Putamen (tissue), 1 donor: ENCODE measurements around the gene NPFFR2.
"Not testable (repeated sequence)": the region's sequence is repeated elsewhere in the genome, so short reads cannot be mapped to it uniquely, and the experiment has no call there.

ENCODE experiments used
- DNase-seq: peaks from one replicate; pipeline ENCODE4 v3.0.0-alpha.2; 2016; ENCODE audit warnings: low spot score

Gene NPFFR2

DNA sequence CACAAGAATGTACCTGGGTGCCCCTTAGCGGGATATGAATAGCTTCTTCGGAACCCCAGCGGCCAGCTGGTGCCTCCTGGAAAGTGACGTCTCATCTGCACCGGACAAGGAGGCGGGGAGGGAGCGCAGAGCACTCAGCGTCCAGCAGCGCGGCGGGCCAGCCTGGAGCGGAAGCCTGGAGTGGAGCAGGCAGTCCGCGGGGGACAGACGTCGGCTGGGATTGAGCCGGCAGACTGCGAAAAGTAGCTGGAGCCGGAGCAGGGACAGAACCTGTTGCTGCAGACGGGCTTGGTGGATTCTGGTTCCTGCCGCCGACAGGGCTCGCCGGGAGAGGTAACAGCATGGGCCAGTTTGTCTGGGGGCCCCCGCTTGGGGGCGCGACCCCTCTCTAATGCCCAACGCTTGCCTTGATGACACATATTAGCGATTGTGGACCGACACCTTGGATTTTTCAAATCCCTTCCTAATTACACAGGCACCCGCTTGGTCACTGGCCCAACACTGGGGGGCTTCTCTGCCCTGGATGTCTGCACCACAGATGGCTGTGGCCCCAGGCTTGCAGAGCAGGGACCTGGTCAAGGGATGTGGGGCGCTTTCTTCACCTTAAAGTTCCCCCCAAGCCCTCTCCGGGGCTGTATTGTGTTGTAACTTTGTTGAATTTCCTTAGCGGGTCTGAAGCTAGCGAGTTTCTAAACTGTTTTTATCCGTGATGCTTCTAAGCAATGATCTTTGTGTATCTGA, at the start of gene NPFFR2:
Gene NPFFR2, plus strand, starts transcription at position 133 of the 741 bp plus-strand sequence. CDS start 96,592 bp downstream, outside the sequence.
- DNase-seq = no peak

DNA sequence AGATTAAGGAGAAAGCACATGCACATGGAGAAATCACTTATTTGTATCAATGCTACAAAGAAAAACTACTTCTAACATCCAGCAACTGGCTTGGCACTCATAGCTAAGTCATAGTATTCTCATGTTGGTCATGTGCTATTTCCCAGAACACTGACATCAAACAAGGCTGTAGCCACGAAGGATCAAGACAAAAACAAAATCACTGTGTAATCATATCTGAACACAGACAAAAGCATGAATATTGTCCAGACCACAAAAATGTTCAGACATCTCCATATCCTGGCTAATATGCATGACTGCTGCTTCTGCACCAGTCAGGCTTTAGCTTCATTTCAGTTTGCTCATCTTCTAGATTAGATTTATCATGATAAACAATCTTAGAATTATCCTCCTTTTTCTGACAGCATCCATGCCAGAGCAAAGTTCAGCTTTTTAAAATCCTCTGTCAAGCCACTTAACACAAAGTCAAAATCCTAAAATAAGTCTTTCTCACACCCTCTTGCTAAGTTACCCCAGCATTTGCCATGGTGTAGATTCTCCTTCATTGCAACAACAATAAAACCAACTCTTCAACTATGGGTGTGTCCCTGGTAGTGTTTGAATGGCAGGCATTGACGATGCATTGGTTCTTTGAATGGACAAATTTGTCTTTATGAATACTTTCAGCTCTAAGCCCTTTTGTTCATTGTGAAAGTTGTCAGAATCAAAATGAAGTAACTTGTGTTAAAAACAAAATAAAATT, 39.1 kb upstream of the NPFFR2 start:
- no peak for DNase-seq

DNA sequence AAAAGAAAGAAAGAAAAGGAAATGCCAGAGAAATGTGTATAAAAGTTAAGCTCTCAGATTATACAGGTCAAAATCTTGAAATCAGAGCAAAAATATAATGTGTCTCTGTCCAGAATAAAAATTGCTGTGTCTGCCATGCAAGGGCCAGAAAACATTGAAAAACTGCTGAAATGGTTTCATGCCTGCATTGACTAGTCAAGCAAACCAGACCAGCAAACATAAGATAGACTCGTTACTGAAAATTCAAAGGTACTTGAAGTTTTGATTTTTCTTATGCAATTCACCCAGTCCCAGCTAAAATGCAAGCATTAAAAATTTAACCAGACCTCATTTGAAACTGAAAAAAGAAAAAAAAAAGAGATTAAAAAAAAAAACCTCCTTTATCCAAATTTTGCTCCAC, 37.2 kb upstream of the NPFFR2 start:
- no peak for DNase-seq

DNA sequence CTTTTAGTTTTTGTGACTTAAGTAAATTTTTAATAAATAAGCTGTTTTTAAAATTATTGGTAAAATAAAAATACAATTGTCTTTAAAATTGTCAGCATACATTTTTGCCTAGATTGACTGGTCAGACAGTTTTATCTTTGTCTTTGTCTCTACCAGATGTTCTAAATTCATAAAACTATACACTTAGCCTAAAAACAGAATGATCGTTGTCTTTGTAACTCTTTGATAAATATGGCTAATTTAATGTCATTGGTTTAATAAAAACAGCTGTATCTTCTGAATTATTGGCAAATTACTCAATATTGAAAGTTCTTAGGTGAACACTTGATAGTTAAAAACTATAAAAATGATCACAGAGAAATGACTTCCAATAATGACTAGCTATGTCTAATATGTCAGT, 36.5 kb upstream of the NPFFR2 start:
- DNase-seq = no peak

DNA sequence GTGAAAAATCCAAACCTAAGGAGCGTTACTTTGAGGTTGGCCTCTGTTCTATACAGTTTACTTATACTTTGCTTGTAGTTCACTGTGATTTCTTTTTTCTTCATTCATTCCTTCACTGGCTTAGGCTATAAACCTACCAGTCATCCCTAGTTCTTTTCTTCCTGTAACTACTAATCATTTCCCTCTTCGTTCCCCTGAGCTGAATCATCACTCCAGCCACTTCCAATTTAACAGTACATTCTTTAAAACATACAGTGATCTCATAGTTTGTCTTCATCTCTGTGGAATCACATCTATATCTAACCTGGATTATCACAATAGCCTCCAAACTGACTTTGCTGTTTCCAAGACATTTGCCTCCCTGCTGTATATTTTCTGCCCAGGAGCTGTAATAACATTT, 25.2 kb upstream of the NPFFR2 start:
- no peak for DNase-seq

DNA sequence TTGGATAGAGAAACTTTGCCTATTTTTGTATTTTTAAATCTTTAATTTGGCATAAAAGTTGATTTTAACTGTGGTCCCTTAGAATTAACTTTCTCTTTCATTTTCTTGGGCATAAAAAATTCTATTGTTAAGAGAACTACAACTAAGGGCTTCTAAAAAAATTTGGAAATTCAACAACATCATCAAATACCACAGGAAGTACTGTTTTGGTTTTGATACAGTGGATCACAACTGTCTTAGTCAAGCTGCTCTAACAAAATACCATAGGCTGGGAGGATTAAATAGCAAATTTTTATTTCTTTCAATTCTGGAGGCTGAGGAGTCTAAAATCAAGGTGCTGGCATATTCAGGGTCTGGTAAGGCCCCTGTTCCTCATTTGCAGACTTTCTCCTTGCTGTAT, 19.9 kb upstream of the NPFFR2 start:
- no peak for DNase-seq

DNA sequence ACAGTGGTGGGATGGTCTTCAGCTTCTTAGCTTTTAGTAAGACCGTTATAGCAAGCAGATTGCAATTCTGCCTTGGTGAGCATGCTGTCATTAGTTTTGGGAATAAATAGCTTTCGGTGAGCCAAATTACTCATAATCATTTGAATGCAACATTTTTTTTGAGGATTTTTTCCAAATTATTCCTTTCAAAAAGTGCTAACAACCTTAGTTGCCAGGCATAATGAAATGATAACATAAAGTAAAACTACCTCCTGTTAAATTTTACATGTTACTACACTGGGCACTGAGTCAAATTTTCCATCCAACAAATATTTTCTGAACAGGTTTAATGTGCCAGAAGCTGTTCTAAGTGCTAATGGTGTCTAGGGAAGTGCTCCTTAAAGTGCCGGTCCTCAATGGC, 15.8 kb upstream of the NPFFR2 start:
- no peak for DNase-seq

DNA sequence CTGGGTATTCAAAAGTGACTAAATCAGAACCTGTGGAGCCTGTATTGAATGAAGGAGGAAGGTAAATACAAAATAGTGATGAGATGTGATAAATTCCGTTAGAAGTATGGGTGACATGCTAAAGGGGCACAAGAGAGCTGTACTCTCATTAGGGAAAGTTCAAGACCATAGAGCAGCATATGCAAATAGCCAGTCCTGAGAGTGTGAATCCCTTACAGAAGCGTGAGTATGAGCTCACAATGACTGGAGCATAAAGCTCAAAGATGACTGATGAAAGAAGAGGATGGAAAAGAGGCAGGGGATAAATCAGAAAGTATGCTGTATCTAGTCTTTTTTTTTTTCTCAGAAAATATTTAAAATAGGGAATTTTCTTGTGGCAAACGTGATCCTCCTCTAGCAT, 12.1 kb upstream of the NPFFR2 start:
- DNase-seq = no peak

DNA sequence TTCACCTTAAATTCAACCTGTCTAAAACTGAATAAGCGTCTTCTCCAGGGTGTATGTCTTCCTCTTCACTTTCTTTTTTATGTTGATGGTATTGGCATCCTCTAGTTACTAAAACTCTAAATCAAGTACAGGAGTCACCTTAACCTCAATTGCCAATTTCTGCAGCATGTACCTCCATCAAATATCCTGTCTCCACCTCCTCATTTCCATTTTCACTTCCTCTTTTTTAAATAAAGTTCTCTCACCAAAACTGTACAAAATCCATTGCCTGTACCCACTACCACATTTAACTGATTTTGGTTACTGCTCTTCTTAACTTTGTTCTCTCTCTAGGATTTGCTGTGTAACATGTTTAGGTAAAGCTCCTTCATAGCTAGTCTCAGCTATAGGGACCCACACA, 9.2 kb upstream of the NPFFR2 start:
- no peak for DNase-seq

DNA sequence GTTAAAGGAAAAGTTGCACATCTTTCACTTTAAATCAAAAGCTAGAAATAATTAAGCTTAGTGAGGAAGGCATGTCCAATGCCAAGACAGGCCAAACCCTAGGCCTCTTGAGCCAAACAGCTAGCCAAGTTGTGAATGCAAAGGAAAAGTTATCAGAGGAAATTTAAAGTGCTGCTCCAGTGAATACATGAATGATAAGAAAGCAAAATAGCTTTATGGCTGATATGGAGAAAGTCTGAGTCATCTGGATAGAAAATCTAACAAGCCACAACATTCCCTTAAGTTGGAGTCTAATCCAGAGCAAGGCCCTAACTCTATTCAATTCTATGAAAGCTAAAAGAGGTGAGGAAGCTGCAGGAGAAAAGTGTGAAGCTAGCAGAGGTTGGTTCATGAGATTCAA, 23.8 kb downstream of the NPFFR2 start:
- no peak for DNase-seq

DNA sequence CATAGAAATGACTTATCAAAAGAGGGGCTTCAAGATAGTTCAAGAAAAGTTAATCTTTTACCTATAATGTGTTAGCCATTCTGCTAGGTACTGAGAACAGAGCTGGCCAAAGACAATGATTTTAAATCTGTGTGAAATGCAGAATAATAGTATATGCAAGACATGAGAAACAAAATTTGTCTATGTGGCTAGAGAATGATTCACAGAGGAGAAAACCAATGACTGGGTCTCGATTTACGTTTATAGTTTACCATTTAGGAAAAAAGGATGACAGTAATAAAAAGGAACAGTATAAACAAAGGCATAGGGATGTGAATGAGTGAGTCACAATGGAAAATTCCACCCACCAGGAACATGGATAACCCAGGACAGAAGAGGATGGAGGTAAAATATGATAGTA, 31.9 kb downstream of the NPFFR2 start:
- no peak for DNase-seq

DNA sequence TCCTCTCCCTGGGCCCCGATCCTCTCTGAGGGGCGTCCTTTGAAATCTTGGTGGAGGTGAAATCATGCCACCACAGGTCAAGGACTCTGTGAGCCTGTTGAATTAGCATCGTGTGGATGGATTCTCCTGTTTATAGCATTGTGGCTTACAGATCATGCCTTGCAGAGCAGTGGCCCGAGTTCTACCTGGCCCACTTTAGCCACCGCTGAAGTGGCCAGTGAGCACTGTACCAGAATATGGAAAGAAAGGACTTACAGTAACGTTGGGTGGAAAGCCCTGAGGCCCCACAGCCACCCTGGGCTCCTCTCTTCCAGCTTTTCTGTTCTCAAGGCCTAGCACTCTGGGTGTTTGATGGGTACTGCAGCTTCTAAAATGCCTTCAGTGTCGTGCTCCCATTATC, 35.3 kb downstream of the NPFFR2 start:
- DNase-seq = no peak

DNA sequence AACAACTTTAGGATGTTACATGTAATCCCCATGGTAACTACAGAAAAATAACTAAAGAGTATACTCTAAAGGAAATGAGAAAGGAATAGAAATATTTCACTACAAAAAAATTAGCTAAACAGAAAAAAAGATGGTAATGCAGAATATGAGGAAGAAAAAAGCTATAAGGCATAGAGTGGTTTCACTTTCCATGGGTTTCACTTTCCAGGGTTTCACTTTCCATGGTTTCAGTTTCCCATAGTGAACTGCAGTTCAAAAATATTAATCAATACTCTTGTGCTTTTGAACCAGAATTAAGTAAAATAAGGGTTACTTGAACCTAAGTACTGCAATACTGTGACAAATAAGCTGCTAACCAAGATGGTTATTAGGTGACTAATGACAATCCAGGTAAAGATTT, 42.0 kb downstream of the NPFFR2 start:
- no peak for DNase-seq

DNA sequence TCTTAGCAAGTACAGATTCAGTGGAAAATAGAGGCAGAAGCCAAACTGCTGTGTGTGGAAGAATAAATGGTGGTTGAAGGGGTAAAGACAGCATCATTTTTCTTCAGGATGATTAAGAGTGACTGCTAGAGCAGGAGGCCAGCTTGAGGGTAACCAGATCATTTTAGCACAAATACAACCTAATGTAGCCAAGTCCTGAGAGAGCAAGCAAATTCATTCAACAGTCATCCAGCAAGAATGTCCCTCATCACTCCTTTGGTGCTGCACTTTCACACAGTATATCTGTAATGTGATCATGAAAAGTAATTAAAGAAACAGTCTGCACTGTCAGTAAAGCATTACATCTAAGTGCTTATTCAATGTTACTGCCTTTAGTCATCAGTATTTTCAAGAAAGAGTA, 44.8 kb downstream of the NPFFR2 start:
- no peak for DNase-seq

DNA sequence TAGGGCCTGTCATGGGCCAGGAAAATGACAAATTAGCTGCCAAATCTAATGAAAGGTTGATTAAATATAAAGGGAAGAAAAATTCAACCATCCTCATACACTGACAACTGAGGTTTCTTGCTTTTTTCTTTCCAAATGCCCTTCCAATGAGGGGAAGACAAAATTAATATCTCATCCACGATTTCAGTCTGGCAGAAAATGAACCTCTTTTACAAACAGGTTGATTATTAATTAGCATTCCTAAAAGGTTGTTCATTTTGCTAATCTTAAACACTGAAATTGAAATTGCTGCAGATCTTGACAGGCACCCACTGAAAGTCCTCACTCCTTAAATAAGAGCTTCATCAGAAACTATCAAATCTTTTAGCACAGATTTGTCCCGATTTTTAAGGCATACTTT, 45.5 kb downstream of the NPFFR2 start:
- peak; percentile 28 for DNase-seq

DNA sequence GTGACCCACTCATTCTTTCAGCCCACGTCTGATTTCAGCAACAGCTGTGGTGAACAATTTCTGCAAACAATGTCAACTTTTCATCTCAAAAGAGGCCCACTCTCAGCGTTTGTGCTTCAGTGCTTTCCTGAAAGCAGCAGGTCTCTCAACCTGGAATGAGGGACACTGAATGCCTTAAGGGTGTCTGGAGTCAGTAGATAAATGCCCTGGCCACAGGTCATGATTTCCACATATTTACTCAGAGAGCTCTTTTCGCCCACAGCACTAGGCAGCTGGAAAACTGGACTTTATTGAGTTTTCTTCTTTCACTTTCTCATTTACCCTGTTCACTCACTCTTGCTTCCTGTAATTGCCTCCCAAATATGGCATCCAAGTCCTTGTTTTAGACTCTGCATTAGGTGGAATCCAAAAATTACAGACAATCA, 52.8 kb downstream of the NPFFR2 start:
- DNase-seq = no peak

DNA sequence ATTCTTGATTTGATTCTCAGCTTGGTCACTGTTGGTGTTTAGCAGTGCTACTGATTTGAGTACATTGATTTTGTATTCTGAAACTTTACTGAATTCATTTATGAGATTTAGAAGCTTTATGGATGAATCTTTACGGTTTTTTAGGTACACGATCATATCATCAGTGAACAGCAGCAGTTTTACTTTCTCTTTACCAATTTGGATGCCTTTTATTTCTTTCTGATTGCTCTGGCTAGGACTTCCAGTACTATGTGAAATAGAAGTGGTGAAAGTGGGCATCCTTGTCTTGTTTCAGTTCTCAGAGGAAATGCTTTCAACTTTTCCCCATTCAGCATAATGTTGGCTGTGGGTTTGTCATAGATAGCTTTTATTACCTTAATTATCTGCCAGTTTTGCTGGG, 58.8 kb downstream of the NPFFR2 start:
- not testable (repeated sequence) for DNase-seq

DNA sequence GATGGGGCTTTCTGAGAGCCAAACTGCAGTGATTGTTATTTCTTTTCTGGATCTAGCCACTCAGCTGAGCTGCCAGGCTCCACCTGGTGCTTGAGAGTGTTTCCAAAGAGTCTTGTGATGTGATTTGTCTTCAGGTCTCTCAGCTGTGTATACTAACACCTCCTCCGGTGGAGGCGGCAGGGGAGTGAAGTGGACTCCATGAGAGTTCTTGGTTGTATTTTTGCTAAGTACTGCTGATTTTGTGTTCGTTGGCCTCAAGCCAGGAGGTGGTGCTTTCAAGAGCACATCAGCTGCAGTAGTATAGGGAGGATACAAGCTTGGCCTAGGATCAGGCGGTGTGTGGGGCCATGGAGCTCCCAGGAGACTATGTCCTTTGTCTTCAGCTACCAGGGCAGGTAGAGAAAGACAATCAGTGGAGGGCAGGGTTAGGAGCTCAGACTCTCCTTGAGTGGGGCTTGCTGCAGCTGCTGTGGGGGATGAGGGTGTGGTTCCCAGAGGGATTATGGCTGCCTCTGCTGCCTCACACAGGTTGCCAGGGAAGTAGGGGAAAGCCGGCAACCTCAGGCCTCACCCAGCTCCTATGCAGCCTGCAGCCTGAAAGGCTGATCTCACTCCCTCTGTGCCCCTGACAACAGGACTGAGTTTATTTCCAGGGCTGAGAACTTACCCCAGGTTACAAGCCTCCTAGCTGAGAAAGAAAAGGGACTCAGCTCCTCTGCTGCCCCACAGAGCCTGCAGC, 62.4 kb downstream of the NPFFR2 start:
- no peak for DNase-seq

DNA sequence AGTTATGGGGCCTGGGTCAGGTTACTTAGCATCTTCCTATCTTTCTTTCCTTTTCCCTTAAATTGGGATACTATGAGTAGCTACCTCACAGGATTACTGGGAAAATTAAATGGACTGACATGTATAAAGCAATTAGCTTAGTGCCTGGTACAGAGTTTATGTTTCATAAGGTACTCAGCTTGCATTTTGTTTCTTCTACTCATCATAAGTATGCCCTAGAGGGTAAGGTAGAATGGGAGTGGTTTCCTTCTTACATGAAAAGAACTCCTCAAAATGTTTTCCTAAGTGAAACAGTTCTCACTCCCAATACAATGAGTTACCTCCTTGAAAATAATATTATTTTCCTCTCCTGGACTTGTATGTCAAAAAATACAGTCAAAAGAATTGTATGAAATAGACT, 75.7 kb downstream of the NPFFR2 start:
- DNase-seq = no peak

DNA sequence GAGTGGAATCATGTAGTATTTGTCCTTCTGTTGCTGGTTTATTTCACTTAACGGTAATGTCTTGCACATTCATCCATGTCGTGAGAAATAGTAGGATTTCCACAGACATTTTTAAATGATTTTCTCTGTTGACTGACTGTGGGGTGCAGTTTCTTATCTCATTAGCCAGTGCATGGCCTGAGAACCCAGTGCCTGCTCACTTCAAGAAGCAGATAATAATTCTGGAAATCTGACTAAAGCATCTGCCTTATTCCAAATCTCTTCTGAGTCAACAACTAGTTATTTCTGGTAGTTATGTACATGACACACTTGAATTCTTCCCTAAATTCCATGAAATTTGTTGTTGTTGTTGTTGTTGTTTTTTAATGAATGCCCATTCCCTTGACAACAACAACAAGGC, 77.6 kb downstream of the NPFFR2 start:
- no peak for DNase-seq

DNA sequence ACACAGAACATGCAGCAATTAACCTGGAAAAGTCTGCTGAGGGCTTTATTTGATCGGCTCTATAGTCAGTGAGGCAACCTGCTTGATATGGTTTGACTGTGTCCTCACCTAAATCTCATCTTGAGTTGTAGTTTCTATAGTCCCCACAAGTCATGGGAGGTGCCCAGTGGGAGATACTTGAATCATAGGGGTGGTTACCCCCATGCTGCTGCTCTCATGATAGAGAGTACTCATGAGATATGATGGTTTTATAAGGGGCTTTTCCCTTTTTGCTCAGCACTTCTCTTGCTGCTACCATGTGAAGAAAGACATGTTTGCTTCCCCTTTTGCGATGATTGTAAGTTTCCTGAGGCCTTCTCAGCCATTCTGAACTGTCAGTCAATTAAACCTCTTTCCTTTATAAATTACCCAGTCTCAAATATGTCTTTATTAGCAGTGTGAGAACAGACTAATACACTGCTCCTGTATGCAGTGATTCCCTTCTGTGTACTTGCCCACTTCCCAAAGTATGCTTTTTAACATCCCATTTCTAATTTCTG, 78.2 kb downstream of the NPFFR2 start:
- DNase-seq = no peak

DNA sequence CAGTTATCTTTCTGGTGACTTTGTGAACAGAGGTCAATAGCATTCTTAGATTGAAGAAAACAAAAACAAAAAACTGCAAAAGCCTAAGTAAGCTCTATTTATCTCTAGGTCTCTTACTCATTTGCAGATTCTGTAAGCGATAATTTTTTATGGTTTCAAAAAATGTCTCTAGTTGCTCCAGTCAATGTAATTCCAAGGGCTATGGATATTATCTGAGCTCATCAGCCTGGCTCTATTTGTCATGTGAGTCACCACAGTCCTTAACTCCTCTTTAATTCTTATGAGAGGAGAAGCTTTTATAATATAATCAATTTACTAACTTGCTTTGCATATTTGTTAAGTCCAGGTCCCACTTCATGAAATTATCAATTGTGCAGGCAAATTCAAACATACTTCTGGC, 79.1 kb downstream of the NPFFR2 start:
- DNase-seq = no peak

DNA sequence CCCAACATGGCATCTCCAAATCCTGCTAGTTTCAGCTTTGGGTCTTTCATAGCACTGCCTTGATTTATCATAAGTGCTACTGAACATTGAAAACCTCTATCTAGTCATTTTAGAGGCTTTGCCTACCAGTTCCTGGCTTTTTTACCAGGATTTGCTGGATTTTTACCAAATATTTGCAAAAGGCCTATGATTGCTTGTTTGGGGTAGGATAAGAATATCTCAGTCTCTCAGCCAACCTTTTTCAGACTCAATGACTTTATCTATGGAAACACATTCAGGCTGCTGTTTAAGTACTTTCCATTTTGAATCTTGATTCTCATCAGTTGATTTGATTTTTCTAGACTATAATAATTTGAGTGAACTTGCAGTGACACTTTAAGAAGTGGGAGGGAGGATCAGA, 80.1 kb downstream of the NPFFR2 start:
- DNase-seq = peak; percentile 34
